Mammary epithelial cell (primary cell): ENCODE results near the gene MMP15.

Experiments
- EZH2 ChIP-seq: IDR thresholded peaks from 2 replicates; pipeline ENCODE4 v1.6.1; 2012; ENCODE audit warnings: low read length, inconsistent platforms, borderline replicate concordance
- TF ChIP-seq, protein P1 (sequence below), 2 donors: IDR thresholded peaks in 1 of 2; conservative IDR thresholded peaks in 1 of 2; 2 replicates each; pipeline ENCODE4 v1.5.1; 2011 to 2012; ENCODE audit warnings: inconsistent platforms in 2 of 2, low read length in 2 of 2, mild to moderate bottlenecking in 2 of 2, control low read depth in 1 of 2, low read depth in 1 of 2; ENCODE audit not compliant: insufficient read depth in 1 of 2; ENCODE audit errors: extremely low read depth in 1 of 2

DNA sequence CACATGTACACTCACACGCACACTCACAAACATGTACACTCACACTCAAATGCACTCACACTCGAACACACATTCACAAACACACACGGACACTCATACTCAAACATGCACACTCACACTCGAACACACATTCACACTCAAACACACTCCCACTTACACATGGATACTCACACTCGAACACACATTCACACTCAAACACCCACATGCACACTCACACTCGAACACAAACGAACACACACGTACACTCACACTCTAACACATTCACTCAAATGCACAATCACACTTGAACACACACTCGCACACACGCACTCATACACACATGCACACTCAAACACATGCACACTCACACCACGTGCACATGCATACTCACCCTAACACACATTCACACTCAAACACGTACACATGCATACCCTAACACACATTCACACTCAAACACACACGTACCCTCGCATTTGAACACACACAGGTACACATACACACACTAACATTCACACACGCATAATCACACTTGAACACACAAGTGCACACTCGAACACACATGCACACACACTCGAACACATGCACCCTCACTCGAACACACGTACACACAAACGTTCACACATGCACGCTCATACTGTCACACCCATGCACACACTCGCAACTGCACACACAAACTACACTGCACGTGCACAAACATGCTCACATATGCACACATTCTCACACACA, 61.8 kb downstream of the MMP15 start:
- TF ChIP-seq, protein P1, sequence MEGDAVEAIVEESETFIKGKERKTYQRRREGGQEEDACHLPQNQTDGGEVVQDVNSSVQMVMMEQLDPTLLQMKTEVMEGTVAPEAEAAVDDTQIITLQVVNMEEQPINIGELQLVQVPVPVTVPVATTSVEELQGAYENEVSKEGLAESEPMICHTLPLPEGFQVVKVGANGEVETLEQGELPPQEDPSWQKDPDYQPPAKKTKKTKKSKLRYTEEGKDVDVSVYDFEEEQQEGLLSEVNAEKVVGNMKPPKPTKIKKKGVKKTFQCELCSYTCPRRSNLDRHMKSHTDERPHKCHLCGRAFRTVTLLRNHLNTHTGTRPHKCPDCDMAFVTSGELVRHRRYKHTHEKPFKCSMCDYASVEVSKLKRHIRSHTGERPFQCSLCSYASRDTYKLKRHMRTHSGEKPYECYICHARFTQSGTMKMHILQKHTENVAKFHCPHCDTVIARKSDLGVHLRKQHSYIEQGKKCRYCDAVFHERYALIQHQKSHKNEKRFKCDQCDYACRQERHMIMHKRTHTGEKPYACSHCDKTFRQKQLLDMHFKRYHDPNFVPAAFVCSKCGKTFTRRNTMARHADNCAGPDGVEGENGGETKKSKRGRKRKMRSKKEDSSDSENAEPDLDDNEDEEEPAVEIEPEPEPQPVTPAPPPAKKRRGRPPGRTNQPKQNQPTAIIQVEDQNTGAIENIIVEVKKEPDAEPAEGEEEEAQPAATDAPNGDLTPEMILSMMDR (conservative IDR thresholded peaks at IDR 0.05 in 1 of 2, IDR thresholded peaks at IDR 0.05 in 1 of 2; ENCODE audit: extremely low read depth in 1 of 2, insufficient read depth in 1 of 2, low read depth in 1 of 2, low read length in 2 of 2) = no peak
- TF ChIP-seq EZH2 = no peak
